HL-60 (cell line): ENCODE data around the gene SLC25A12.

Experiments
- GABPA ChIP-seq: IDR thresholded peaks from 2 replicates; pipeline ENCODE4 v1.6.1; 2012; ENCODE audit warnings: low read depth
- POLR2AphosphoS5 ChIP-seq: IDR thresholded peaks from 2 replicates; pipeline ENCODE4 v1.6.1; 2012; ENCODE audit warnings: low read depth
- TF ChIP-seq, protein P1 (sequence below): IDR thresholded peaks from one replicate; pipeline ENCODE4 v1.5.1; 2011; ENCODE audit warnings: low read length, control low read depth, inconsistent platforms; ENCODE audit not compliant: insufficient read depth
- TF ChIP-seq, protein P2 (sequence below): IDR thresholded peaks from 2 replicates; pipeline ENCODE4 v1.6.1; 2012; ENCODE audit warnings: low read depth; ENCODE audit not compliant: insufficient replicate concordance

DNA sequence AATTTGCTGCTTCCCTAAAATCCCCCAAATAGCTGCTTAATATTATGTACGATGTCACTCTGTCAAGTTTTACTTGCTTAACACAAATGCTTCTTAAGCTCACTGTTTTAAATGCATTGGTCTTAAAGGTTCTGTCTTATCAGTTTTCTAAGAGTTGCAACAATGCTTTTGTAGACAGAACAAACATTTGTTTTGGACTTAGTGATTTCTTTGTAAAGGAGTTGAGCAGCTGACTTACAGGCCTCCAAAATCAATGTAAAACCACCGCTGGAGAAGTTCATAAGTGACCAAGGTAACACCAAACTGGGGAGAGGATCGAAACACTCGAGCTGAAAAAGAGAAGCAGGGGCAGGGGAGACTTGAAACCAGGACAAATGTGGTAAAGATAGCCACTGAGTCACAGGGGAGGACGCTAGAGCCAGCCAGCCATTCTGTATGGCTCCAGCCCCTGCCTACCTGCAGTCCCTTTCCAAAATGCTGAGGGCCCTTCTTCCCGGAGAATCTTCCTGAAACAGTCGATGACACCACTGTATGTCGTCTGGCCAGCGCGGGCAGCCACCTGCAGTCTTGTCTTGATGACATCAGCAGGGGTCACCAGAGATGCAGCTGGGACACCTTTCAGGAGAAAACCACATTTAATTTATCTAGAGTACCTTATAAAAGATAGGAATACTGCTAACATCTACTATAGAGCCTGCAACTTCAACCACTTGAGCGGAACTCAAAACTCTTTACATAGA lies 106.5 kb downstream of the SLC25A12 start:
- TF ChIP-seq, protein P1, sequence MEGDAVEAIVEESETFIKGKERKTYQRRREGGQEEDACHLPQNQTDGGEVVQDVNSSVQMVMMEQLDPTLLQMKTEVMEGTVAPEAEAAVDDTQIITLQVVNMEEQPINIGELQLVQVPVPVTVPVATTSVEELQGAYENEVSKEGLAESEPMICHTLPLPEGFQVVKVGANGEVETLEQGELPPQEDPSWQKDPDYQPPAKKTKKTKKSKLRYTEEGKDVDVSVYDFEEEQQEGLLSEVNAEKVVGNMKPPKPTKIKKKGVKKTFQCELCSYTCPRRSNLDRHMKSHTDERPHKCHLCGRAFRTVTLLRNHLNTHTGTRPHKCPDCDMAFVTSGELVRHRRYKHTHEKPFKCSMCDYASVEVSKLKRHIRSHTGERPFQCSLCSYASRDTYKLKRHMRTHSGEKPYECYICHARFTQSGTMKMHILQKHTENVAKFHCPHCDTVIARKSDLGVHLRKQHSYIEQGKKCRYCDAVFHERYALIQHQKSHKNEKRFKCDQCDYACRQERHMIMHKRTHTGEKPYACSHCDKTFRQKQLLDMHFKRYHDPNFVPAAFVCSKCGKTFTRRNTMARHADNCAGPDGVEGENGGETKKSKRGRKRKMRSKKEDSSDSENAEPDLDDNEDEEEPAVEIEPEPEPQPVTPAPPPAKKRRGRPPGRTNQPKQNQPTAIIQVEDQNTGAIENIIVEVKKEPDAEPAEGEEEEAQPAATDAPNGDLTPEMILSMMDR: no peak
- TF ChIP-seq, protein P2, sequence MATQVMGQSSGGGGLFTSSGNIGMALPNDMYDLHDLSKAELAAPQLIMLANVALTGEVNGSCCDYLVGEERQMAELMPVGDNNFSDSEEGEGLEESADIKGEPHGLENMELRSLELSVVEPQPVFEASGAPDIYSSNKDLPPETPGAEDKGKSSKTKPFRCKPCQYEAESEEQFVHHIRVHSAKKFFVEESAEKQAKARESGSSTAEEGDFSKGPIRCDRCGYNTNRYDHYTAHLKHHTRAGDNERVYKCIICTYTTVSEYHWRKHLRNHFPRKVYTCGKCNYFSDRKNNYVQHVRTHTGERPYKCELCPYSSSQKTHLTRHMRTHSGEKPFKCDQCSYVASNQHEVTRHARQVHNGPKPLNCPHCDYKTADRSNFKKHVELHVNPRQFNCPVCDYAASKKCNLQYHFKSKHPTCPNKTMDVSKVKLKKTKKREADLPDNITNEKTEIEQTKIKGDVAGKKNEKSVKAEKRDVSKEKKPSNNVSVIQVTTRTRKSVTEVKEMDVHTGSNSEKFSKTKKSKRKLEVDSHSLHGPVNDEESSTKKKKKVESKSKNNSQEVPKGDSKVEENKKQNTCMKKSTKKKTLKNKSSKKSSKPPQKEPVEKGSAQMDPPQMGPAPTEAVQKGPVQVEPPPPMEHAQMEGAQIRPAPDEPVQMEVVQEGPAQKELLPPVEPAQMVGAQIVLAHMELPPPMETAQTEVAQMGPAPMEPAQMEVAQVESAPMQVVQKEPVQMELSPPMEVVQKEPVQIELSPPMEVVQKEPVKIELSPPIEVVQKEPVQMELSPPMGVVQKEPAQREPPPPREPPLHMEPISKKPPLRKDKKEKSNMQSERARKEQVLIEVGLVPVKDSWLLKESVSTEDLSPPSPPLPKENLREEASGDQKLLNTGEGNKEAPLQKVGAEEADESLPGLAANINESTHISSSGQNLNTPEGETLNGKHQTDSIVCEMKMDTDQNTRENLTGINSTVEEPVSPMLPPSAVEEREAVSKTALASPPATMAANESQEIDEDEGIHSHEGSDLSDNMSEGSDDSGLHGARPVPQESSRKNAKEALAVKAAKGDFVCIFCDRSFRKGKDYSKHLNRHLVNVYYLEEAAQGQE: no peak
- TF ChIP-seq POLR2AphosphoS5 (no peak), GABPA (no peak)
